Measurements from ENCODE around the gene COX20. TPM values are rescaled to one million over a fixed set of nuclear protein-coding genes. Genes with fewer than 3 reads are reported as not detected.

COX20 gene
- polyA plus RNA-seq, 1 donor from 2014 or later: 169 TPM

- no peaks in the 10 kb centered on the region for H3K9me2 ChIP-seq (ENCODE audit: insufficient read depth, low read length)
- no peak overlapping the region for H2AFZ ChIP-seq (ENCODE audit: low read depth, low read length)
- no peaks in the 10 kb centered on the region for H3F3A ChIP-seq (ENCODE audit: insufficient read depth, low read length, poor library complexity, severe bottlenecking)
- H3K27me3 ChIP-seq (ENCODE audit: insufficient read depth, low read depth, low read length): no peaks in the 10 kb centered on the region
- H3K79me2 ChIP-seq (replicated peaks; ENCODE audit: insufficient read depth, low read length): no peaks in the 10 kb centered on the region
- no peak overlapping the region for H3K9ac ChIP-seq (ENCODE audit: low read length)
- no peaks in the 10 kb centered on the region for H3K9me3 ChIP-seq (ENCODE audit: low read length)
- no peaks in the 10 kb centered on the region for H4K20me1 ChIP-seq (ENCODE audit: insufficient read depth)
- H3K4me2 ChIP-seq (ENCODE audit: low read length): no peak overlapping the region
- H3K36me3 ChIP-seq (ENCODE audit: insufficient read depth, low read length): no peaks in the 10 kb centered on the region
- H3K27ac ChIP-seq (ENCODE audit: low read length): no peak overlapping the region
- no peak for TF ChIP-seq CTCF (IDR thresholded peaks at IDR 0.05; ENCODE audit: poor library complexity, severe bottlenecking)
- H3K4me3 ChIP-seq (ENCODE audit: low read length): no peak overlapping the region
Measured at GRCh38 chr1:244817415-244817894, 18.0 kb upstream of the COX20 start.

DNA sequence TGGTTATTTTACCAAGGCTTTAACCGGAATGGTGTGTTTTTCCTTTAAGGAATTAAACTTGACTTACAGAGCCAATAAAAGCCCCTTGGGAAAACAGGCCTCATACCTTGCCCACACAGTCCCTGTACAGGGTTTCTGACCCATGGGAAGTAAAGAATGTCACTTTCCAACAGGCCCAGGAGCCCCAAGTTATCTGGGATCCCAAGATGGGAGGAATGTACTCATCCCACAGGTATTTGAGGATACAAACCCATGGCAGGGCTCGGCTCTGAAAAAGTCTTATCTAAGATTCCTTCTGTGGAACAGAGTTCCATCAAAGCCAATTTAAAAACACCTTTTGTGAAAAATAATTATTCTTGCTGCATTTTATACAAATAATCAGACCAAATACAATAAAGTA, 15.3 kb upstream of the COX20 start:
- no peak overlapping the region for H3K27ac ChIP-seq (ENCODE audit: low read length)
- H3K79me2 ChIP-seq (replicated peaks; ENCODE audit: insufficient read depth, low read length): no peaks in the 10 kb centered on the region
- H3K9me3 ChIP-seq (ENCODE audit: low read length): no peaks in the 10 kb centered on the region
- no peaks in the 10 kb centered on the region for H3K27me3 ChIP-seq (ENCODE audit: insufficient read depth, low read depth, low read length)
- no peak overlapping the region for H2AFZ ChIP-seq (ENCODE audit: low read depth, low read length)
- H3K4me3 ChIP-seq (ENCODE audit: low read length): no peak overlapping the region
- no peaks in the 10 kb centered on the region for H3F3A ChIP-seq (ENCODE audit: insufficient read depth, low read length, poor library complexity, severe bottlenecking)
- H3K9ac ChIP-seq (ENCODE audit: low read length): no peak overlapping the region
- H3K4me2 ChIP-seq (ENCODE audit: low read length): no peak overlapping the region
- H3K36me3 ChIP-seq (ENCODE audit: insufficient read depth, low read length): no peaks in the 10 kb centered on the region
- no peaks in the 10 kb centered on the region for H3K9me2 ChIP-seq (ENCODE audit: insufficient read depth, low read length)
- no peaks in the 10 kb centered on the region for H4K20me1 ChIP-seq (ENCODE audit: insufficient read depth)
- TF ChIP-seq EZH2 (IDR thresholded peaks at IDR 0.05; ENCODE audit: borderline replicate concordance, insufficient read depth, low read length, poor library complexity, severe bottlenecking): no peak
- TF ChIP-seq RAD21 (conservative IDR thresholded peaks at IDR 0.05): no peak
- no peak for TF ChIP-seq SMC3 (conservative IDR thresholded peaks at IDR 0.05; ENCODE audit: poor library complexity)
- TF ChIP-seq EP300 (conservative IDR thresholded peaks at IDR 0.05; ENCODE audit: poor library complexity, severe bottlenecking): no peak

- Histone ChIP-seq H3K27me3 (ENCODE audit: insufficient read depth, low read depth, low read length) (no peaks in the 10 kb centered on the region), H3K4me2 (ENCODE audit: low read length) (no peak overlapping the region), H3K9ac (ENCODE audit: low read length) (no peak overlapping the region), H3F3A (ENCODE audit: insufficient read depth, low read length, poor library complexity, severe bottlenecking) (no peaks in the 10 kb centered on the region), H3K27ac (ENCODE audit: low read length) (no peak overlapping the region), H2AFZ (ENCODE audit: low read depth, low read length) (no peak overlapping the region), H3K4me3 (ENCODE audit: low read length) (no peak overlapping the region), H3K36me3 (ENCODE audit: insufficient read depth, low read length) (no peaks in the 10 kb centered on the region), H3K9me3 (ENCODE audit: low read length) (no peaks in the 10 kb centered on the region), H3K9me2 (ENCODE audit: insufficient read depth, low read length) (no peaks in the 10 kb centered on the region), H3K79me2 (replicated peaks; ENCODE audit: insufficient read depth, low read length) (no peaks in the 10 kb centered on the region), H4K20me1 (ENCODE audit: insufficient read depth) (no peaks in the 10 kb centered on the region)
- no peak for TF ChIP-seq CTCF (IDR thresholded peaks at IDR 0.05; ENCODE audit: poor library complexity, severe bottlenecking)
- no peak for TF ChIP-seq POLR2AphosphoS5 (IDR thresholded peaks at IDR 0.05)
- TF ChIP-seq MXI1 (conservative IDR thresholded peaks at IDR 0.05; ENCODE audit: poor library complexity, severe bottlenecking): no peak
- TF ChIP-seq EP300 (conservative IDR thresholded peaks at IDR 0.05; ENCODE audit: poor library complexity, severe bottlenecking): no peak
- TF ChIP-seq TAF1 (IDR thresholded peaks at IDR 0.05; ENCODE audit: low read depth): no peak
- no peak for TF ChIP-seq SMC3 (conservative IDR thresholded peaks at IDR 0.05; ENCODE audit: poor library complexity)
- TF ChIP-seq EZH2 (IDR thresholded peaks at IDR 0.05; ENCODE audit: borderline replicate concordance, insufficient read depth, low read length, poor library complexity, severe bottlenecking): no peak
- TF ChIP-seq RAD21 (conservative IDR thresholded peaks at IDR 0.05): no peak
- no peak for TF ChIP-seq REST (IDR thresholded peaks at IDR 0.05; ENCODE audit: borderline replicate concordance)
Measured at GRCh38 chr1:244821134-244821533, 14.3 kb upstream of the COX20 start.
